GM21515 (cell line): Measurements from ENCODE around the gene SLC38A6.
"Not testable (repeated sequence)": the region's sequence is repeated elsewhere in the genome, so short reads cannot be mapped to it uniquely, and the experiment has no call there.

ENCODE experiments used
- ATAC-seq: cut with Tn5 transposase; IDR thresholded peaks from one replicate; pipeline ENCODE4 v1.9.1; 2021; ENCODE audit not compliant: unreplicated experiment

Gene SLC38A6

DNA sequence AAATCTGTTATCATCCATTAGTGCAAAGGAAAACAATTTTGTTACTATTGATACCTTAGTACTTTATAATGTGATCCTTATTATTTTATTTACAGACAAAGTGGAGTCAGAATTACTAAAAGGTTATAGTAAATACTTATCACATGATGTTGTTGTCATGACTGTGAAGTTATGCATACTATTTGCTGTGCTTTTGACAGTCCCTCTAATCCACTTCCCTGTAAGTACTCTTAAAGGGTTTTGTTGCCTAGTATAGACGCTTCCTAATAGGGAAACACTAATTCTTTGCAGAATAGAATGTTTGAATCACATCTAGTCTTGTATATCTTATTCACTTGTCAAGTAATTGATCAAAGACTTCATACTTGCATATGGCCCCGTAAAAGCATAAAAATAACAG lies 69.4 kb downstream of the SLC38A6 start:
- no peak for ATAC-seq

DNA sequence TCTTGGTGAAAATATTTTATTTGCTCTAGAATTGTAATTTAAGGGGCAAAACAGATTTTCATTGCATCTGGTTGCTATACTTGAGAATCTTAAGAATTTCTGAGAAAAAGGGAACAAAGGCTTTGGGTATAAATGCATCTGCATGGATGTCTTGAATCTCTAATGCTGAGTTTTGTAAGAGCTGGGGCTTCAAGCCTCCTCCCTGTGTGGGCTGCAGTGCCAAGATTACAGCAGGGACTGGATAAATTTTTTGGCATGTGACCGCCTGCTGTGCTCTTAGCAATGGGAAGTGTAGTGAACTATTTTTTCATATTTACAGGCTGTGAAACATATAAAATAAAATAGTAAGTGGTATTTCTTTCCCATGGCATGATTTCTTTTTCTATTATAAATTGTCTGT lies 70.0 kb downstream of the SLC38A6 start:
- ATAC-seq, result no peak

DNA sequence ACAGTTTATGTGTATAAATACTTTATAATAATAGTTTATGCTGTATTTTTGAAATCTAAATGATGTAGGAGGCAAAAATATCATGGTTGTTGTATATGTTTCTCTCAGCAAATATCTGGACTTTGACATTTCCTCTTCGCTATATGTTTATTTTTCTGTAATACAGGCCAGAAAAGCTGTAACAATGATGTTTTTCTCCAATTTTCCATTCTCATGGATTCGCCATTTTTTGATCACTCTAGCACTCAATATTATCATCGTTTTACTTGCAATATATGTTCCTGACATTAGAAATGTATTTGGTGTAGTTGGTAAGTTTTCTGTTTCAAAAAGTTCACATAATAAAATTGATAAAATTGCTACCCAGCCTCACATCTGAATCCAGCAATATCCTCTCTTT lies 70.6 kb downstream of the SLC38A6 start:
- no peak for ATAC-seq

DNA sequence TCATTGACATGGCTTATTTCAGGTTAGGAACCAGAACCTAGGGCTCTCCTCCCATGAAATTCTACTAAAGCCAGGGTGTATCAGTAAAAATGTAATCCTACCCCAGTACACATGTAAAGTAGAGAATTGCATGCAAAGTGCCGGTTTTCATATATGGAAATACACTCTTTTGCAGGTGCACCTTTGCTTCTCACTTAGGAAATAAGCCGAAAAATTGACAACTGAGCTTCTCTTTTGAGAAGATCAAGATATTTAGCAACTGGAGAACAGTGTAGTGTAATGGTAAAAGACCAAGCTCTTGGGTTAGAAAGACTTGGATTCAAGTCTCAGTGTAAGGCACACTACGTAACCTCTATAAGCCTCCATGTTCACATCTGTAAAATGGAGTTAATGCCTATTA lies 82.4 kb downstream of the SLC38A6 start:
- ATAC-seq, result no peak

DNA sequence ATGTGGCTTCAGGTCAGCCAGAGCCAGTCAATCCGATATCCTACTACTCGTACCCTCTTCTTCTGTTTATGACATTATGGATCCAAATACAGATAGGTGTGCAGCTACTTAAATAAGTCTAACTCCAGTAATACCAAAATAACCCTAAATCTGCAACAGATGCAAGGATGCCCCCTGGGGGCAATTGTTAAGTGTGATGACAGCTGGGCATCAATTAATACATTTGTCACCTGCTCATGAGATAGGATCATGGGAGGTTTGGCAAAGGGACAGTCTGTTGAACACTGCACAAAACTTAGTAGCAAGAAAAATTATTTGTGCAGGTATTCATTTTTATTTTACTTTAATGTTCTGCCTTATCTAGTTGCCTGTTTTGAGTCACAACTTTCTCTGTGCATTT lies 83.2 kb downstream of the SLC38A6 start:
- ATAC-seq, result no peak

DNA sequence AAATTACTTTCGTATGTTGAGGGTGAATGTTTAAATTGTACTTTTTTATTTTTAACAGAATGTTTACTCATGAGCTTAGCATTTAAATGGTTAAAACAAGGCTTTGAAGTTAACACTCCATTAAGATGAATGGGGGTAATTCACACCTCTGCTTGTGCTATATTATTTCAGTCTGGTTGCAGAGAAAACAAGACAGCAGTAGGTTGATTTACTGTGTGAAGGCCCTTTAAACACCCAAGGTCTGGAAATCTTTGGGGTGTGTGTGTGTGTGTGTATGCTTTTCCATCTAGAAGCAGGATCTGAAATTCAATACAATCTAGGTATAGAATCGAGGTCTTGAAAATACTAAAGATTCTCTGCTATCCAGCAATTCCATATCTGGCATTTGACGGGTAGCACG lies 83.8 kb downstream of the SLC38A6 start:
- ATAC-seq, result no peak

DNA sequence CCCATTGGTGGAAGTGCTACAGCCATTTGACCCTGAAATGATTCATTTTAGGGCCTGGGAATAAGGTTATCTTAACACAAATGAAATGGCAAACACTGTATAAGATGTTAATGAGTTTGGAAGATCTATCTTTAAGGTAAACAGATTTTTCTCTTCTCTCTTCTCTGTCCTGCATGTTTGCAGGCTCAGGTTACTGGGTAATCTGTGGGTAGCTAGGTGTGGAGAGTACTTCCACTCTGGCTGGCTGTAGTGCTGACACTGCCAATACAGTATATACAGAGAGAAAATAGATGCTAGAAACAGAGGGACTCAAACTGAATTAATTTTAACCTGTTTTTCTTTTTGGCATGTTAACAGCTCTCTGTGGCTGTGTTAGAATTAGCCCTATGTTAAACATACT lies 84.6 kb downstream of the SLC38A6 start:
- ATAC-seq, result no peak

DNA sequence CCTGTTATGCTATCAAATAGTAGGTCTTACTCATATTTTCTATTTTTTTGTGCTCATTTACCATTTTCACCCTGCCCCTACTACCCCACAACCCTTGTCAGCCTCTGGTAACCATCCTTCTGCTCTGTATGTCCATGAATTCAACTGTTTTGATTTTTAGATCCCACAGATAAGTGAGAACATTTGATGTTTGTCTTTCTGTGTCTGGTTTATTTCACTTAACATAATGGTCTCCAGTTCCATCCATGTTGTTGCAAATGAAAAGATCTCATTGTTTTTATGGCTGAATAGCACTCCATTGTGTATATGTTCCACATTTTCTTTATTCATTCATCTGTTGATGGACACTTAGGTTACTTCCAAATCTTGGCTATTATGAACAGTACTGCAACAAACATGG lies 91.4 kb downstream of the SLC38A6 start:
- not testable (repeated sequence) for ATAC-seq

DNA sequence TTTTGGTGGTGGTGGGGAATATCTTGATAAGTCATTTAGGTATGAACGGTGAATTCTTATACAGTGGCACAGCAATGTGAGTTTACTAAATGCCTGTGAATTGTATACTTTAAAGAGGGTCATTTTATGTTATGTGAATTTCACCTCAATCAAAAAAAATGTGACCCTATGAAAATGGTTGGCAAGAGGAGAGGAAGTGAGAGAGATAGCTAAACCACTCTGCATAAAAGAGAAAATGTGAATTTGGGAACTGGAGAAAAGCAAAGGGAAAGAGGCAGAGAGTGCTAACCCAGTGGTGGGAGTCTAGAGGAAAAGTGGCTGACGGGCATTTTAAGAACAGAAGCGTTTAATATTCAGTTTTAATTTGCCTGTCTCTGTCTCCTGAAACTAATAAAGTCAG lies 93.8 kb downstream of the SLC38A6 start:
- ATAC-seq, result no peak

DNA sequence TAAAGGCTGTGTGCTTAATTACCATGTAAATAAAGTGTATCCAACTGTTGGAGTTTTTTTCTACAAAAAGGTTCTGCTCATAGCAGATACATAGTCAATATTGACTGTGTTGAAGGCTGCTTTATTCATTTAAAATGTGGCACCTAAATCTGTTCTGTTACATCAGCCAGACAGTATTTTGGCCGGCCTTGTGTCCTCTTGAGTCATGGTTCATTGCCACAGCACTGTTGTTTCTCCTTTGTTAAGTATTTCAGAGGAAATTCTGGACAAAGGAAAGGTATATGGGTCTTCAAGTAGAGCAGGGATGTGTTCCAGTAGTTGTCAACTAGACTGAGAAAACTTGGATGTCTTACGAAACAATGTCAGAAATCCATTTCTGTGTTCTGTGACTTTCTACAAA lies 95.5 kb downstream of the SLC38A6 start:
- ATAC-seq, result no peak

DNA sequence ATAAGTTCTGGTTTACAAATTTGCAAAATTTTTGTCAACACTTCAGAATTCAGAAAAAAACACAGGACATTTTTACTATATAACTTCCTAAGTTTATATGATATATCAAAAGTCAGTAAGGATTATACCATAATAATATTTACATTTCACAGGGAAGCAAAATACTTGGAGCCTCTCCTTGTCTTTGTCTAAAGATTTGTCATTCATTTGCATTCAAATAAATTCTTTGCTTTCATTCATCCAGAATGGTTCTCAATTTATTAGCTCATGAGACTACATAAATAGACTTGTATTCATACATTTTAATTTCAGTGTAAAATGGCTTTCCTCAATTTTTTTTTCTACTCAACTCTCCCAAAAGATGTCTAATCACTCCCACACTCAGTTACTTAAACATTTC lies 96.4 kb downstream of the SLC38A6 start:
- ATAC-seq, result no peak

DNA sequence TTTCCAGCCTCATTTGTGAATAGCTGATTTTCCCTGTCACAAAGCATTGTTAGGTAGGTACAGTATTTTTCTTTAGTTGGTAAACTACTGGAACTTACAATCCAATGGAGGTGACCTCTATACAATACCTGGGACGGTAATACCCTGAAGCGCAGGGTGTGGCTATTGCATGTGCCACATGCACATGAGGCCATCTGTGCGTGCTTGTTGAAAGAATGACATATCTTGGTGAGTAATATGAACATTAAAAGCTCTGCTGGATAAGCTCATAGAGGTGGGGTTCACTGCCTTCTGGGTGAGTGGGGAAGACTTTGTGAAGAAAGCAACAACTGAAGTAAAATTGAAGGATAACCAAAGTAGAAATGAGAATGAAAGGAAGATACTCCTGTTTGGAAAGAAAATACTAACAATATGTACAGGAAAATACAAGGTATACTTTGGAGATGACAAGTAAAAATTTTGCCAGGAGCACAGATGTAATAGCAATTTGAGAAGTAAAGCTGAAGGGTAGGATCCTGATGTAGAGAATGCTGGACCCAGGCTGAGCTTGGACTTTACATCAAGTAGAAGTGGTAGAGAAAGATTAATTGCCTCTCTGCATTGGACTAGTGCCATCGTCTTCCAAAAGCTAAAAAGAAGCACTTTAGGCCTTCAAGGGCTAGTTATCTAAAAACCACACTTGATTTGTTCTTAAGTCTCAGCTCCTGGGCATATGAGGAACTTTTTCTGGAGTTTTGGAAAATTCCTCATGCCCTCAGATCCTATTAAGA lies 97.1 kb downstream of the SLC38A6 start:
- ATAC-seq, result no peak

DNA sequence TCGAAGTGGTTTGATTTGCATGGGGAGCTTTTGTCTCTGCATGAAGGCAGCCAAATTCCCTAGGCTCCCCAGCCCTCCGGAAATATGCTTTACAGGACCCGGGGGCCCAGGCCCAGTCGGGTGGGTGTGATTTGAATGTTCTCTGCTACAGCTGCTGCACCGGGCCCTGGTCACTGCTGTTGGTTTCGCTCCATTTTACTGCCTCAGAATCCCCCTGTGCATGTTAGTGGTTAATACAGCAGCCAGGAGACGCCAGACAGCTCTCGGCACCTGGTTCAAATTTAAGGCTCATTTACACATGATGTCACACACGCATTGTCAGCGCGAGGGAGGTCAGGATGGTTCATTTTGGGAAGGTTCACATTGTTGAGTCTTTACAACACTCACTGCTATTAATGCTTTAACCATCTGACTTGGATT lies 99.6 kb downstream of the SLC38A6 start:
- ATAC-seq, result peak; percentile 92

DNA sequence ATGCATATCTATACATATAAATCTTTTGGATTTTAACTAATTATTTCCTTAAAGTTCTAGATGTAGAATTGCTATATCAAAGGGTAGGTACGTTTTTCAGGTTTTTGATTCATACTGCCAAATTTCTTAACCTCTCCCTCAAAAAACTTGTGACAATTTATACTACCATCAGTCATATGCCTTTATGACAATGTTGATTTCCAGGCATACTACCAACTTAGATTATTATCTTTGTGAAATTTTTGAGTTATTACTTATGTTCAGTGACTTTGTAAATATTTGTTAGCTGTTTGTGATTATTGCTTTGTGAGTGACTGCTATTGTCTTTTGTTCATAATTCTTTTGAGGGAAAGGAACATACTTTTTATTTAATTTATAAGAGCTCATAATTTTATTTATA lies 107.0 kb downstream of the SLC38A6 start:
- ATAC-seq, result no peak

DNA sequence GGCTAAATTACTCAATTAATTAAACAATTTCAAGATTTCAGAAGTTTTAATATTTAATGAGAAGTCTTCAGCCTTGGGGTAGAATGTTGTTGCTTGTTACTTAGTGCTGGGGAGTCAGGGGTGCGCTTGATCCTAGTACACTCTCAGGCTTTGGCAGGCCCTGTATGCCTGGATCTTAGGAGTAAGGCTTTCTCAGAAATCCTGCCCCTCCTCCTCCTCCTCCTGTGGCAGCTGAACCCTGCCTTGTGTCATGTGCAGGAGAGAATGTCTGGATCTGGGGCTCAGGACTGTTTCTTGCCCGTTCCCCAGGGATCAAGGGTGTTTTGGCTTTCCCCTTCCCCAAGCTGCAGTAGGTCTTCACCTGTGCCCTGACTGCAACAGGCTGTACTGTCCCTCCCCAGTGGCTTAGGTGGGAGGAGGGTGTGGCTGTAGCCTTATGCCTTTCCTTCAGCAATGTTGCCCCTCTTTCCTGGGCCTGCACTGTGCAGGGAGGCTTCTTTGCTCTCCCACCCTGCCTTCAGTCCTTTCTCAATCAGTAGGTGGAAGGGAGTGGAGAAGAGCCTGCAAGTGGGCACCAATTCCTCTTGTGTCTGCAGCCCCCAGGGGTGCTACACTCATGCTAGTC lies 108.2 kb downstream of the SLC38A6 start:
- ATAC-seq, result no peak

DNA sequence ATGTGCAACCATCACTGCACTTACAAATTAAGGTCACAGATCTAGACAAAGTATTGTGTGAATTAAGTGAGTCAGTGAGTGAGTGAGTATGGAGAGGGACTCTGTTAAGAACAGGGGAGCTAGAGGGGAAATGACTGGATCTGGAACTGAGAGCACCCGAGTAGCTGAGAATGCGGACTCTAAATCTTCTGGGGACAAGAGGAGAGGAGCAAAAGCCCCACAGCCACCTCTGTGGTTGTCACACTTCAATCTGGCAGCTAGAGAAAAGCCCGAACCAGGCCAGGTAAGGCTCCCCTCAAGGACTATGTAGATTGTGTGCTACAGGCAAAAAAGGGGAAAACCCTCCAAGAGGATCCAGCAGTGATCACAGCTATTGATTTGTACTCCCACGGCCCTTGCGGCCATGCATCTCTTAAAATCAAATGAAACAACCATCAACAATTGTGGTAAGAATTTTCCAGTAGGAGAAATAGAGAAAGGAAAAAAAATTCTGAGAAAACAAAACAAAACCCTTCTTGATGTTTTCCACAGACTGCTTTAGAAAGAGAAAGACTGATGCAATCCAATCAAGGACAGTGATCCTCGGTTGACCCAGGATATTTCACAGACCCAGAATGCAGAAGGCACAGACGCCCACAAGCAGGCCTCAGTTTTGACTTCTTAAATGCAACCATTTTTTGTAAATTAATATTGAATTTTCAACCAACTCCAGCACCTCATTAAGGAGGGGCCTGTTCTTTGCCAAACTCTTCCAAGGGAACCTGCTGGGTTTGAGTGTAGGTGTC lies 109.6 kb downstream of the SLC38A6 start:
- ATAC-seq, result peak; percentile 72

DNA sequence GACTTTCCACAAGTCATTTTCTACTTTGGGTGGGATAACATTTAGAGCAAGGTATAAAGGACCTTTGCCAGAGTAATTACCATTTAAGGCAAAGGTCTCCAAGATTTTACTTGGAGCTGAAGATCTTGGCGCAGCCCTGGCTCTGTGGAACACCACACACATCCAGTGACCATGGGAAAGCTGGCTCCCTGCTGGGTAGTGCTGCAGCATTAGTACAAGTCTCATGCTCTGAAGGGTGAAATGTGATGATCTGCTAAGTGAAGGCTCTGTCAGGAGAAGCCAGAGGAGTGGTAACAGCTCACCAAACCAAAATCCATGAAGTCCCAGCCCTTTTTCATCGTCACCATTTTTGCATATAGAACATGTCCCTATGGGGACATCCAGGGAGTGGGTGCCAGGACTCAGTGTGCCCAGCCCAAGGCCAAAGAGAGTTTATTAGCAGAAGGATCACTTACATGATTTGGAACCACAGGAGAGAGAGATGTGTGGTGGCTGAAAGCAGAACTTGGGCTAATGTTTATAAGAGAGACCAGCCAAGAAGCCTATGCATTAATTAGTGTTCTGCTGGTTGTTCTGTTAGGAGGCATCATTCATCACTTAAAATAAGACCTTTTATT lies 110.7 kb downstream of the SLC38A6 start:
- ATAC-seq, result no peak

DNA sequence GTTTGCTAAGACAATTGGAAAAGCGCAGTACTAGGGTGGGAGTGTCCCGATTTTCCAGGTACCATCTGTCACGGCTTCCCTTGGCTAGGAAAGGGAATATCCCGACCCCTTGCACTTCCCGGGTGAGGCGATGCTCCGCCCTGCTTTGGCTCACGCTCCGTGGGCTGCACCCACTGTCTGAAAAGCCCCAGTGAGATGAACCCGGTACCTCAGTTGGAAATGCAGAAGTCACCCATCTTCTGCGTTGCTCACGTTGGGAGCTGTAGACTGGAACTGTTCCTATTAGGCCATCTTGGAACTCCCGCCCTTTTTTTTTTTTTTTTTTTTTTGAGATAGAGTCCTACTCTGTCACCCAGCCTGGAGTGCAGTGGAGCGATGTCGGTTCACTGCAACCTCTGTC lies 117.1 kb downstream of the SLC38A6 start:
- ATAC-seq, result not testable (repeated sequence)

DNA sequence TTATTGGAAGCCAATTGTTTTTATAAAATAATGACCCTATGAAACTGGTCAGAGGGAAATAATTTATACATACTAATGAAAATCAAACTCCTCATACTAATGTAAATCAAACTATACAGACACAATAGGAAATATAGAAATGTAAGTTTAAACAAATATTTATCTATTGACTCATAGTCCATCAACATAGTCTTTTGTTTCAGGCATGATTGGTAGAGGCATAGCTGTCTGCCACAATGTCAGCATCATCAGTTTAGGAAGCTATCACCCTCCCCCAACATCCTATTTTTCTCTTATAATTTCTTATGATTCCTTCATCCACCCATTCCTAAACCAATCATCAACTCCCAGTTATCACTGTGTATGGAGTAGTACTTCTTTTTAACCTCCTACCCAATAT lies 117.7 kb downstream of the SLC38A6 start:
- ATAC-seq, result no peak

DNA sequence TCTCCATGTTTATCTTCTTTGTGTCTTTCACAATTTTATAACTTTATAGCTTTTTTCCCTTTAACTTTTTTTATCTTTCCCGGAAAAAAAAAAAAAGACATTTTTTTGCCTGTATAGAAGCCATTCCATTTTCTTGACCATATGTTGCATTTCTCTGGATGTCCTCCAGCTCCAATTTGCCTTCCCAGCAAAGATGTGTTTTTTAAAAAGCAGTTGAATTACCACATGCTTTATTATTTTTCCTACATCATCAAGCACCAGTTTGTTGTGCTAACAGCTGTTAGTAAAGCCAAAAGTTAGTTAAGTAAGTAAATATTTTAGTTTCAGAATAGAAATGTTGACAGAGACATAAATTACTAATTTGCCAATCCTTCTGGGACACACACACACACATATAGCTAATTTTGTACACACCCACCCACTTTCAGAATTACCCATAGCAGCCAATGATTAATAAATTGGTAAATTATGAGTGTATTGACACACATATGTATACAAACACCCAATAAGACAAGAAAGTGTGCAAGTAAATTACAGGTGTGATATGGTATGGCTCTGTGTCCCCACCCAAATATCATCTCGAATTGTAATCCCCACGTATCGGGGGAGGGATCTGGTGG lies 118.3 kb downstream of the SLC38A6 start:
- ATAC-seq, result no peak
